HG03342 (cell line): ENCODE data around the gene CACNG7.

Experiments used
- ATAC-seq: cut with Tn5 transposase; IDR thresholded peaks from one replicate; pipeline ENCODE4 v1.9.1; 2021; ENCODE audit warnings: mild to moderate bottlenecking, moderate library complexity; ENCODE audit not compliant: unreplicated experiment

The CACNG7 gene

GRCh38 chr19:53903055-53903680, 5.9 kb upstream of the CACNG7 start:
- ATAC-seq, result no peak

GRCh38 chr19:53904909-53905308, 4.2 kb upstream of the CACNG7 start:
- ATAC-seq, result no peak

GRCh38 chr19:53905787-53906186, 3.3 kb upstream of the CACNG7 start:
- no peak for ATAC-seq

GRCh38 chr19:53906211-53907192, 2.6 kb upstream of the CACNG7 start:
- no peak for ATAC-seq

- no peak for ATAC-seq
Measured at GRCh38 chr19:53907193-53907581, 1.9 kb upstream of the CACNG7 start.

GRCh38 chr19:53907690-53908089, 1.4 kb upstream of the CACNG7 start:
- ATAC-seq, result no peak

GRCh38 chr19:53908106-53908934, 758 bp upstream of the CACNG7 start:
- ATAC-seq, result no peak

GRCh38 chr19:53909471-53910169, 542 bp downstream of the CACNG7 start:
- no peak for ATAC-seq

GRCh38 chr19:53910170-53910518, 1.1 kb downstream of the CACNG7 start:
- no peak for ATAC-seq

- ATAC-seq, result no peak
Measured at GRCh38 chr19:53912653-53913052, 3.6 kb downstream of the CACNG7 start.

GRCh38 chr19:53915000-53915399, 5.9 kb downstream of the CACNG7 start:
- ATAC-seq, result no peak

GRCh38 chr19:53916004-53916403, 6.9 kb downstream of the CACNG7 start:
- ATAC-seq, result no peak

- ATAC-seq, result no peak
Measured at GRCh38 chr19:53917356-53917755, 8.3 kb downstream of the CACNG7 start.

GRCh38 chr19:53927739-53928138, 18.7 kb downstream of the CACNG7 start:
- ATAC-seq, result no peak

- ATAC-seq, result no peak
Measured at GRCh38 chr19:53936029-53936428, 27.0 kb downstream of the CACNG7 start.

GRCh38 chr19:53942001-53942786, 33.1 kb downstream of the CACNG7 start:
- no peak for ATAC-seq

GRCh38 chr19:53944416-53944815, 35.3 kb downstream of the CACNG7 start:
- ATAC-seq, result no peak

GRCh38 chr19:53944933-53945332, 35.9 kb downstream of the CACNG7 start:
- ATAC-seq, result no peak

GRCh38 chr19:53945441-53945840, 36.4 kb downstream of the CACNG7 start:
- no peak for ATAC-seq

GRCh38 chr19:53945998-53946397, 36.9 kb downstream of the CACNG7 start:
- ATAC-seq, result no peak
